B cell (primary cell): Measurements from ENCODE around the gene MAS1L.

Experiments
- CTCF ChIP-seq: fragments of 200-600 bp; IDR thresholded peaks from one replicate; pipeline ENCODE4 v1.8.0; 2022; ENCODE audit warnings: antibody characterized with exemption, mild to moderate bottlenecking
- EZH2 ChIP-seq: IDR thresholded peaks from 2 replicates; pipeline ENCODE4 v1.6.1; 2012; ENCODE audit warnings: borderline replicate concordance, low read depth, mild to moderate bottlenecking, moderate library complexity, low read length; ENCODE audit not compliant: insufficient read depth, poor library complexity, severe bottlenecking

GRCh38 chr6:29494131-29494530, 6.4 kb upstream of the MAS1L start:
- TF ChIP-seq CTCF (no peak), EZH2 (no peak)
